Esophagus squamous epithelium (tissue), 4 donors: ENCODE data around the gene TRIM31.

Experiments used
- POLR2A ChIP-seq, 4 donors: fragments of 450-650 bp; IDR thresholded peaks; one replicate each; pipeline ENCODE4 v1.6.1; 2017; ENCODE audit warnings: antibody characterized with exemption in 4 of 4, mild to moderate bottlenecking in 4 of 4, moderate library complexity in 3 of 4
- TF ChIP-seq, protein P1 (sequence below), 6 experiments: fragments of 450-650 bp in 4 of 6; fragments of 200-600 bp in 2 of 6; sonication (generic) in 2 of 6; IDR thresholded peaks; one replicate each; pipeline ENCODE4 v1.5.1; 2016 to 2019; ENCODE audit warnings: antibody characterized with exemption in 6 of 6, mild to moderate bottlenecking in 4 of 6, moderate library complexity in 4 of 6

- no peak for TF ChIP-seq POLR2A (IDR thresholded peaks at IDR 0.05)
- TF ChIP-seq, protein P1, sequence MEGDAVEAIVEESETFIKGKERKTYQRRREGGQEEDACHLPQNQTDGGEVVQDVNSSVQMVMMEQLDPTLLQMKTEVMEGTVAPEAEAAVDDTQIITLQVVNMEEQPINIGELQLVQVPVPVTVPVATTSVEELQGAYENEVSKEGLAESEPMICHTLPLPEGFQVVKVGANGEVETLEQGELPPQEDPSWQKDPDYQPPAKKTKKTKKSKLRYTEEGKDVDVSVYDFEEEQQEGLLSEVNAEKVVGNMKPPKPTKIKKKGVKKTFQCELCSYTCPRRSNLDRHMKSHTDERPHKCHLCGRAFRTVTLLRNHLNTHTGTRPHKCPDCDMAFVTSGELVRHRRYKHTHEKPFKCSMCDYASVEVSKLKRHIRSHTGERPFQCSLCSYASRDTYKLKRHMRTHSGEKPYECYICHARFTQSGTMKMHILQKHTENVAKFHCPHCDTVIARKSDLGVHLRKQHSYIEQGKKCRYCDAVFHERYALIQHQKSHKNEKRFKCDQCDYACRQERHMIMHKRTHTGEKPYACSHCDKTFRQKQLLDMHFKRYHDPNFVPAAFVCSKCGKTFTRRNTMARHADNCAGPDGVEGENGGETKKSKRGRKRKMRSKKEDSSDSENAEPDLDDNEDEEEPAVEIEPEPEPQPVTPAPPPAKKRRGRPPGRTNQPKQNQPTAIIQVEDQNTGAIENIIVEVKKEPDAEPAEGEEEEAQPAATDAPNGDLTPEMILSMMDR (IDR thresholded peaks at IDR 0.05) = no peak
Measured at GRCh38 chr6:30147096-30147495, 34.2 kb upstream of the TRIM31 start.
